Neuronal stem cell (in vitro differentiated cells): ENCODE results near the gene CSHL1. TPM values are rescaled to one million over a fixed set of nuclear protein-coding genes. Genes with fewer than 3 reads are reported as not detected.
"Not testable (repeated sequence)": the region's sequence is repeated elsewhere in the genome, so short reads cannot be mapped to it uniquely, and the experiment has no call there.

Experiments
- DNase-seq: peaks from one replicate; pipeline ENCODE4 v3.0.0-alpha.2; 2013; ENCODE audit warnings: low spot score
- H2AFZ ChIP-seq: one replicate; pipeline ENCODE4 v1.6.1; 2013; ENCODE audit warnings: mild to moderate bottlenecking, low read length, inconsistent platforms
- H2AK5ac ChIP-seq: 2 replicates; pipeline ENCODE4 v1.6.1; 2013; ENCODE audit warnings: low read depth, mild to moderate bottlenecking, inconsistent platforms, low read length, moderate library complexity, mixed read lengths
- H2BK120ac ChIP-seq: 2 replicates; pipeline ENCODE4 v1.6.1; 2013; ENCODE audit warnings: low read depth, mild to moderate bottlenecking, inconsistent platforms, low read length, moderate library complexity, mixed read lengths
- H2BK12ac ChIP-seq: one replicate; pipeline ENCODE4 v1.6.1; 2013; ENCODE audit warnings: low read length, inconsistent platforms
- H2BK15ac ChIP-seq: 2 replicates; pipeline ENCODE4 v1.6.1; 2013; ENCODE audit warnings: mild to moderate bottlenecking, low read length, inconsistent platforms, mixed read lengths
- H2BK5ac ChIP-seq: one replicate; pipeline ENCODE4 v1.6.1; 2013; ENCODE audit warnings: inconsistent platforms, mild to moderate bottlenecking, low read length, moderate library complexity
- H3K14ac ChIP-seq: one replicate; pipeline ENCODE4 v1.6.1; 2013; ENCODE audit warnings: low read length, inconsistent platforms
- H3K18ac ChIP-seq: 2 replicates; pipeline ENCODE4 v1.6.1; 2013; ENCODE audit warnings: low read length, inconsistent platforms
- H3K23ac ChIP-seq: 2 replicates; pipeline ENCODE4 v1.6.1; 2013; ENCODE audit warnings: low read depth, mild to moderate bottlenecking, mixed read lengths, low read length, inconsistent platforms; ENCODE audit not compliant: poor library complexity
- H3K27ac ChIP-seq: replicated peaks from 3 replicates; pipeline ENCODE4 v1.5.1; 2013; ENCODE audit warnings: low read length, inconsistent platforms
- H3K27me3 ChIP-seq, 3 experiments: 2 replicates each; pipeline ENCODE4 v1.6.1; 2013; ENCODE audit warnings: low read length in 3 of 3, mild to moderate bottlenecking in 2 of 3, inconsistent platforms in 1 of 3, low read depth in 1 of 3, mixed read lengths in 1 of 3, moderate library complexity in 1 of 3; ENCODE audit not compliant: control insufficient read depth in 3 of 3, insufficient read depth in 3 of 3
- H3K36me3 ChIP-seq, 2 donors: replicated peaks in 1 of 2; 2 replicates each; pipeline ENCODE4 v1.6.1; 2013; ENCODE audit warnings: low read length in 2 of 2; ENCODE audit not compliant: control insufficient read depth in 2 of 2, insufficient read depth in 2 of 2
- H3K4ac ChIP-seq: 2 replicates; pipeline ENCODE4 v1.6.1; 2013; ENCODE audit warnings: inconsistent platforms, mild to moderate bottlenecking, low read length, moderate library complexity
- H3K4me1 ChIP-seq, 2 donors: 1 replicate in 1 of 2; 2 replicates in 1 of 2; pipeline ENCODE4 v1.6.1; 2013; ENCODE audit warnings: low read length in 2 of 2, low read depth in 1 of 2; ENCODE audit not compliant: control insufficient read depth in 2 of 2, insufficient read depth in 1 of 2
- H3K4me2 ChIP-seq: one replicate; pipeline ENCODE4 v1.6.1; 2013; ENCODE audit warnings: mild to moderate bottlenecking, low read length, inconsistent platforms; ENCODE audit not compliant: insufficient read depth, poor library complexity, severe bottlenecking
- H3K4me3 ChIP-seq, 2 donors: 2 replicates each; pipeline ENCODE4 v1.5.1; 2013; ENCODE audit warnings: low read length in 2 of 2, mild to moderate bottlenecking in 2 of 2, inconsistent platforms in 1 of 2, moderate library complexity in 1 of 2
- H3K79me1 ChIP-seq: one replicate; pipeline ENCODE4 v1.6.1; 2013; ENCODE audit warnings: low read depth, mild to moderate bottlenecking, inconsistent platforms, low read length, moderate library complexity
- H3K9ac ChIP-seq: one replicate; pipeline ENCODE4 v1.6.1; 2013; ENCODE audit warnings: mild to moderate bottlenecking, low read depth, low read length, inconsistent platforms; ENCODE audit not compliant: poor library complexity
- H3K9me3 ChIP-seq, 2 donors: replicated peaks in 1 of 2; 2 replicates each; pipeline versions ENCODE3 to v1.6.1; 2013; ENCODE audit warnings: low read length in 2 of 2, mild to moderate bottlenecking in 2 of 2, inconsistent platforms in 1 of 2, low read depth in 1 of 2, mixed read lengths in 1 of 2, moderate library complexity in 1 of 2; ENCODE audit not compliant: control insufficient read depth in 2 of 2, insufficient read depth in 1 of 2
- H4K8ac ChIP-seq: one replicate; pipeline ENCODE4 v1.6.1; 2013; ENCODE audit warnings: low read depth, mild to moderate bottlenecking, inconsistent platforms, low read length, moderate library complexity
- H4K91ac ChIP-seq: one replicate; pipeline ENCODE4 v1.6.1; 2013; ENCODE audit warnings: low read length, low read depth, mild to moderate bottlenecking, inconsistent platforms; ENCODE audit not compliant: poor library complexity
- WGBS, 2 donors: extraction: QIAGEN DNeasy Blood & Tissue Kit; methylation state at CpG; one replicate each; pipeline ENCODE4 v1.1.7; 2013; ENCODE audit warnings: missing lambda C conversion rate in 2 of 2, mixed read lengths in 1 of 2; ENCODE audit not compliant: insufficient read length in 2 of 2, insufficient replicate concordance in 1 of 2; ENCODE audit errors: extremely low coverage in 2 of 2; 5-methylcytosine and 5-hydroxymethylcytosine counted together
- small RNA-seq: library from polyadenylated mRNA; stranded (forward); fragments of <200 nt; extraction: miRNeasy Mini kit (QIAGEN cat#:217004); gene quantifications from one replicate; pipeline ENCODE3, GENCODE V24; 2013; ENCODE audit not compliant: insufficient read depth

CSHL1 gene

GRCh38 chr17:63869491-63870291, 41.4 kb downstream of the CSHL1 start:
- not testable (repeated sequence) for H2BK5ac ChIP-seq, H4K8ac ChIP-seq, H3K4me2 ChIP-seq, H3K27ac ChIP-seq, H3K4ac ChIP-seq, H3K14ac ChIP-seq, H2AK5ac ChIP-seq, H3K4me3 ChIP-seq, DNase-seq, H4K91ac ChIP-seq, H2BK15ac ChIP-seq, H2BK12ac ChIP-seq, H3K36me3 ChIP-seq, H3K27me3 ChIP-seq, H2BK120ac ChIP-seq, H3K79me1 ChIP-seq, H3K18ac ChIP-seq, H3K9me3 ChIP-seq, H3K23ac ChIP-seq, H3K9ac ChIP-seq, H3K4me1 ChIP-seq, H2AFZ ChIP-seq
- WGBS, 2 donors: no CpG with 5 or more reads among the region's 9 CpGs

- not testable (repeated sequence) for H2BK5ac ChIP-seq, H3K4ac ChIP-seq, H3K79me1 ChIP-seq, H3K9ac ChIP-seq, DNase-seq, H4K91ac ChIP-seq, H4K8ac ChIP-seq, H2BK120ac ChIP-seq, H3K23ac ChIP-seq, H3K4me1 ChIP-seq, H3K14ac ChIP-seq, H3K36me3 ChIP-seq, H3K27me3 ChIP-seq, H3K27ac ChIP-seq, H2BK12ac ChIP-seq, H2AK5ac ChIP-seq, H3K4me3 ChIP-seq, H3K4me2 ChIP-seq, H3K18ac ChIP-seq, H3K9me3 ChIP-seq, H2AFZ ChIP-seq, H2BK15ac ChIP-seq
- no CpG with 5 or more reads among the region's 7 CpGs for WGBS, 2 donors
Measured at GRCh38 chr17:63866625-63867024, 44.4 kb downstream of the CSHL1 start.

Small RNA genes within 50 kb of the gene (small RNA-seq; reads per million reads assigned to genes)
- gene AC040958.1: not detected
- not detected for gene AC127029.1
- not detected for gene GH1
